ENCODE results near the gene EIF1B. TPM values are rescaled to one million over a fixed set of nuclear protein-coding genes. Genes with fewer than 3 reads are reported as not detected.

EIF1B gene
- total and polyA plus RNA-seq, 2 experiments from 2014 or later: 20.2 to 87.4 TPM

- no peak for DNase-seq
- H3K4me2 ChIP-seq (ENCODE audit: unreplicated experiment): no peak overlapping the region
- H3K36me3 ChIP-seq (ENCODE audit: low read depth): no peaks in the 10 kb centered on the region
- H3F3A ChIP-seq (ENCODE audit: insufficient read depth): no peaks in the 10 kb centered on the region
- no peaks in the 10 kb centered on the region for H3K9me3 ChIP-seq (ENCODE audit: low read depth)
- H3K4me1 ChIP-seq (ENCODE audit: insufficient read depth): no peaks in the 10 kb centered on the region
- H3K27me3 ChIP-seq (replicated peaks; ENCODE audit: insufficient read depth): no peaks in the 10 kb centered on the region
- no peak overlapping the region for H3K9ac ChIP-seq
- TF ChIP-seq EZH2 (IDR thresholded peaks at IDR 0.05; ENCODE audit: insufficient read depth, poor library complexity, severe bottlenecking): no peak
- no peak for TF ChIP-seq EZH2phosphoT487 (IDR thresholded peaks at IDR 0.05; ENCODE audit: insufficient read depth, low read depth)
- no peaks in the 10 kb centered on the region for H3K9me2 ChIP-seq (ENCODE audit: insufficient read depth)
- no peak overlapping the region for H3K27ac ChIP-seq
- no peaks in the 10 kb centered on the region for H4K20me1 ChIP-seq (ENCODE audit: insufficient read depth)
- H3K4me3 ChIP-seq: no peak overlapping the region
- no peaks in the 10 kb centered on the region for H3K79me2 ChIP-seq (ENCODE audit: insufficient read depth)
- in situ Hi-C loops (cut with MboI): no loop called here
- H2AFZ ChIP-seq: no peak overlapping the region
These were observed 41.0 kb downstream of the EIF1B start for GRCh38 chr3:40350529-40350928.

DNA sequence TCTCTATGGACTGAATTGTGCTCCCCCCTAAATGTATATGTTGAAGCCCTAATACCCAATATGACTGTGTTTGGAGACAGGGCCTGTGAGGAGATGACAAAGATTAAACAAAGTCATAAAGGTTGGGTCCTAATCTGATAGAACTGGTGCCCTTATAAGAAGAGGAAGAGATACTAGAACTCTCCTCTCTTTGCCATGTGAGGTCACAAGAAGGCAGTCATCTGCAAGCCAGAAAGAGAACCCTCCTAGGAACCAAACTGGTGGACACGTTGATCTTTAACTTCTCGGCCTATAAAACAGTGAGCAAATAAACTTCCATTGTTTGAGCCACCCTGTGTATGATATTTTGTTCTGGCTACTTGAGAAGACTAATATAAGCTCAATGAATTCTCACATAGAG lies 45.9 kb downstream of the EIF1B start:
- Histone ChIP-seq H3K9me2 (ENCODE audit: insufficient read depth) (no peaks in the 10 kb centered on the region), H3K27me3 (replicated peaks; ENCODE audit: insufficient read depth) (no peaks in the 10 kb centered on the region), H3K4me3 (no peak overlapping the region), H3K27ac (no peak overlapping the region), H4K20me1 (ENCODE audit: insufficient read depth) (no peaks in the 10 kb centered on the region), H2AFZ (no peak overlapping the region), H3K4me1 (ENCODE audit: insufficient read depth) (no peaks in the 10 kb centered on the region), H3K4me2 (ENCODE audit: unreplicated experiment) (no peak overlapping the region), H3K9ac (no peak overlapping the region), H3F3A (ENCODE audit: insufficient read depth) (no peaks in the 10 kb centered on the region), H3K9me3 (ENCODE audit: low read depth) (no peaks in the 10 kb centered on the region), H3K79me2 (ENCODE audit: insufficient read depth) (no peaks in the 10 kb centered on the region), H3K36me3 (ENCODE audit: low read depth) (no peaks in the 10 kb centered on the region)
- in situ Hi-C loops (cut with MboI): no loop called here
- DNase-seq: no peak
- whole genome bisulfite sequencing, 2 experiments (ENCODE audit: low coverage in 1 of 2, low lambda C conversion rate in 2 of 2, missing lambda C conversion rate in 2 of 2): 41 to 53% methylated on average over 2 of the region's 2 CpGs
- no peak for TF ChIP-seq EZH2 (IDR thresholded peaks at IDR 0.05; ENCODE audit: insufficient read depth, poor library complexity, severe bottlenecking)
- TF ChIP-seq EZH2phosphoT487 (IDR thresholded peaks at IDR 0.05; ENCODE audit: insufficient read depth, low read depth): no peak

DNA sequence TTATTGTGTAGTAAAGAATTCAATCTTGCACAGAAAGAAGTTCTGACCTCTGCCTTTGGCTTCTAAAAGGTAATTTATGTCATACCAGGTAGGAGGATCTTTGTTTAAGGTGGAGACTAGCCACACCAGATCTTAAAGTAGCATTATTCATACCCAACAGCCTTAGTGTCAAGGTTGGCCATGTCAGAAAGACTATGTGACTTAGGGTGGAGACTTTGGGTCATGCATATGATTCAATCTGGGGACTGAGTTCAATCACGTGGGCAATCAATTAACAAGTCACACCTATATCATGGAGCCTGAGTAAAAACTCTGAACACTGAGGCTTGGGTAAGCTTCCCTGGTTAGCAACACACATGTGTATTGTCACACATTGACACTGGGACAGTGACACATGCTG lies 48.9 kb downstream of the EIF1B start:
- no peak for DNase-seq
- TF ChIP-seq EZH2 (IDR thresholded peaks at IDR 0.05; ENCODE audit: insufficient read depth, poor library complexity, severe bottlenecking) (no peak), EZH2phosphoT487 (IDR thresholded peaks at IDR 0.05; ENCODE audit: insufficient read depth, low read depth) (no peak)
- H3K4me2 ChIP-seq (ENCODE audit: unreplicated experiment): no peak overlapping the region
- 56 to 60% methylated on average over 1 of the region's 1 CpG for WGBS, 2 experiments (ENCODE audit: low coverage in 1 of 2, low lambda C conversion rate in 2 of 2, missing lambda C conversion rate in 2 of 2)
- no peaks in the 10 kb centered on the region for H3K27me3 ChIP-seq (replicated peaks; ENCODE audit: insufficient read depth)
- H3K79me2 ChIP-seq (ENCODE audit: insufficient read depth): no peaks in the 10 kb centered on the region
- no peaks in the 10 kb centered on the region for H3F3A ChIP-seq (ENCODE audit: insufficient read depth)
- no peaks in the 10 kb centered on the region for H4K20me1 ChIP-seq (ENCODE audit: insufficient read depth)
- no peak overlapping the region for H3K4me3 ChIP-seq
- no peaks in the 10 kb centered on the region for H3K9me3 ChIP-seq (ENCODE audit: low read depth)
- H3K9me2 ChIP-seq (ENCODE audit: insufficient read depth): no peaks in the 10 kb centered on the region
- no peaks in the 10 kb centered on the region for H3K4me1 ChIP-seq (ENCODE audit: insufficient read depth)
- H3K36me3 ChIP-seq (ENCODE audit: low read depth): no peaks in the 10 kb centered on the region
- in situ Hi-C loops (cut with MboI): no loop called here
- no peak overlapping the region for H3K27ac ChIP-seq
- H2AFZ ChIP-seq: no peak overlapping the region
- H3K9ac ChIP-seq: no peak overlapping the region

Other genes starting within 250 kb of the EIF1B start
- gene ENTPD3, start 77.5 kb downstream of the EIF1B start, total RNA-seq (2014; rRNA removed; shearing (Covaris generic)): not detected in 2 replicates
- gene ENTPD3, start 77.5 kb downstream of the EIF1B start, polyA plus RNA-seq (2016; fragmentation: Nextera tagmentation; extraction: Ambion mirVana): not detected in 2 replicates
- gene RPL14, start 147.6 kb downstream of the EIF1B start, total RNA-seq (2014; rRNA removed; shearing (Covaris generic)): 148 and 220 TPM in 2 replicates
- 431 and 456 TPM in 2 replicates for gene RPL14, start 147.6 kb downstream of the EIF1B start, polyA plus RNA-seq (2016; fragmentation: Nextera tagmentation; extraction: Ambion mirVana)
- 3.2 and 4.4 TPM in 2 replicates for gene ZNF619, start 167.4 kb downstream of the EIF1B start, total RNA-seq (2014; rRNA removed; shearing (Covaris generic))
- 2.0 and 2.3 TPM in 2 replicates for gene ZNF619, start 167.4 kb downstream of the EIF1B start, polyA plus RNA-seq (2016; fragmentation: Nextera tagmentation; extraction: Ambion mirVana)
- 0.32 and 0.63 TPM in 2 replicates for gene ZNF620, start 196.3 kb downstream of the EIF1B start, total RNA-seq (2014; rRNA removed; shearing (Covaris generic))
- 0.42 and 0.86 TPM in 2 replicates for gene ZNF620, start 196.3 kb downstream of the EIF1B start, polyA plus RNA-seq (2016; fragmentation: Nextera tagmentation; extraction: Ambion mirVana)
- 9.6 and 13.4 TPM in 2 replicates for gene ZNF621, start 215.3 kb downstream of the EIF1B start, total RNA-seq (2014; rRNA removed; shearing (Covaris generic))
- 7.0 and 7.9 TPM in 2 replicates for gene ZNF621, start 215.3 kb downstream of the EIF1B start, polyA plus RNA-seq (2016; fragmentation: Nextera tagmentation; extraction: Ambion mirVana)

Measured in GM23248 (cell line).